HS-5 (cell line): Measurements from ENCODE around the gene NPY2R.

Experiments
- DNase-seq: peaks from one replicate; pipeline ENCODE4 v3.0.0-alpha.2; 2012; ENCODE audit warnings: low read depth

NPY2R gene

GRCh38 chr4:155208258-155209054, at the start of gene NPY2R:
Gene NPY2R, plus strand, starts transcription at chr4:155208636. Its CDS starts 5,304 bp downstream, at chr4:155213940.
- DNase-seq = no peak

DNA sequence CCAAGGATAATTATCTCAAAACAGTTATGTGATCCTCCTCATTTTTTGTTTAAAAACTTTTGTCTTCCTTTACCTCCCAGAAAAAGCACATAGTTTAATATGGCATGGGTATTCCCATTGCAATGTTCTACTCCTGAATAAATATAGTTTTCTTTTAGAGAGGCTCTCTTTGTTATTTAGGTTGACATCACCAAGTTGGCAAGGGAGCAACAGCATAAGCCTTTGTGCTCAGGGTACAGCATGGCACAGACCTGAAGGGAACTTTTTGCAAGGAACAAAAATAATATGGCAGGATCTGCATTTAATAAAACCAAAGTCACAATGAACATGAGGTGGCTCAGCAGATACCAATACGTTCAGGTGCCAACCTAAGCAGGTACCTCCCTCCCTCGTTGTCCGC, 47.1 kb upstream of the NPY2R start:
- DNase-seq = no peak

- no peak for DNase-seq
These were observed 43.7 kb upstream of the NPY2R start for GRCh38 chr4:155164718-155165117.

GRCh38 chr4:155170569-155170968, 37.9 kb upstream of the NPY2R start:
- no peak for DNase-seq

GRCh38 chr4:155173371-155173770, 35.1 kb upstream of the NPY2R start:
- DNase-seq = no peak

- DNase-seq = no peak
These were observed 33.8 kb upstream of the NPY2R start for GRCh38 chr4:155174668-155175067.

GRCh38 chr4:155179216-155179615, 29.2 kb upstream of the NPY2R start:
- no peak for DNase-seq

GRCh38 chr4:155186972-155187371, 21.5 kb upstream of the NPY2R start:
- no peak for DNase-seq

DNA sequence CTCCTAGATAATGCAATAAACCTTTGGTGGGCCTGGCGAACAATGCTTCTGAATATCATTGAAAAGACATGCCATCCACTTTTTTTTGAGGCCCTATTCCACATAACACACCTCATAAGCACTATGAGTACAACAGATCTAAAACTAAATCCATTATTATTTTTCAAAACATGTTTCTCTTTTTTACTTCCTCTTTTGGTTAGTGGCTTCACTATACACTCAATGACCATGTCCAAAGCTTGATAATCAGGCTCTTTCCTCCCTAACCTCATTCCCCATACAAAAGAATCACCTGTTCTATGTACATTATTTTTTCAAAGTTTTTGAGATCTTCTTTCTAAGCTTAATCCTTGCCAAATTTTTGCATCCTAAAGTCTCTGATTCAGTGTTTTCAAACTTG, 20.4 kb upstream of the NPY2R start:
- DNase-seq = no peak

DNA sequence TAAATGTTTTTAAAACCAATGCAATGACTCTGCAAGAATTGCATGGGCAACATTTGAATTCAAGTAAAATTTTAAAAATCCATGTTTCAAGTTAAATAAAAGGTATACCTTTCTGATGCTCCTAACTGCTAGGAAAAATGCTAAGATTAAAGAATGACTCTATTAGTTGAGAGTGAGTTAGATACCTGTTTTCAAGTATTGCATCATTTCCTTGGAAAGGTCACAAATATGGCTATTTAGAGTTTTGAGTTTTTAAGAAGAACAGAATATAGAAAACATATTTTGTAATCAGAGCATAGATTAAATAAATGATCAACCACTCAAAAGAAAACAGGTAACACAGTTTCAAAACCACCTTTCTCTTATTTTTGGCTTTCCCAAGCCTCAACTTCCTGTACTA, 18.3 kb upstream of the NPY2R start:
- no peak for DNase-seq

GRCh38 chr4:155197757-155198156, 10.7 kb upstream of the NPY2R start:
- DNase-seq = no peak

DNA sequence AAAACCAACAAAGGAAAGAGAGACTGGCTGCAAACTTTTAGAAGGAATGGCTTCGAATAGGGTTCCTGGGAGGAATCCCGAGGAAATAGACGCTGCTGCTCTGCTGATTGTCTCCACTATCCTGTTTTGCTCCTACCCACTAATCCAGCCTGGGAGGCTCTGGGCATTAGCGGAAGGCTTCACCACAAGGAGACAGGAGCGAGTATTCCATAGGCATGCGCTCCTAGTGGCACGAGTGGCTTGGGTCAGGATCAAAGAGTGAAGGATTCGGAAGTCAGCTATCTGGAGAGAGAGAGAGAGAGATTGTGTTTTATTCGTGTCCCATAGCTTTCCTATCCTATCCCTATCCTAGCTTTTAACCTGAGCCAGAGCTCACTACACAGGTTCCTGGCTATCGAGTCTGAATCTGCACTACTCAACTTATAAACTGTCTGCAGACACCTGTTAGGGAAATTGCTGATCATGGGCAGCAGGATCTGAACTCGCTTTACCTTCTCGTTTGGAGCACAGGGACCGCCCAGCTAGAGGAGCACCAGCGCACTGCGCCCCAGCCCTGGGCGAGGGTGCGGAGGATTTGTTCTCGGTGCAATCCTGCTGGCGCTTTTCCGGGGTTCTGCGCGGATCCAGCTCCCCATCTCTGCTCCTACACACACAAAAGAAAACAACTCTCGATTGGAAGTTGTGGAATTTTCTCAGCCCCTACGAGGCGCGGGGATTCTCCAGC, 740 bp upstream of the NPY2R start:
- no peak for DNase-seq

- DNase-seq = no peak
These were observed 11.6 kb downstream of the NPY2R start for GRCh38 chr4:155220025-155220424.

DNA sequence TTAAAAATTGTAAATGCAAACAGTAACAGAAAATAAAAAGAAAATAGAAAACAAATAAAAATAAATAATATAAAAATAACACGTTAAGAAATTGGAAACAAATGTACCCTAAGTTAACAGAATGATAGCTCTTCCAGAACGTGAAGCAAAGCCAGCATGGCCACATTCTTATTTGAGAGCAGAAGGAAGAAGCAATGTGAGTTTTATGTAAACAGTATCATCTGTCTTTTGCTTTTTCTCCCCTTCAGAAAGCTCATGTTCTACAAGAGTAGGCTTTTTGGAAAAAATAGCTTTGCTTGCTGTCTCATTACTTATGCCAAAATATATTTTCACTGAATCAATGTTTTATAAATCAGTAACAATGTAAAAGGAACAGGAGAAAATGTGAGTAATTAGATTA, 18.7 kb downstream of the NPY2R start:
- no peak for DNase-seq

DNA sequence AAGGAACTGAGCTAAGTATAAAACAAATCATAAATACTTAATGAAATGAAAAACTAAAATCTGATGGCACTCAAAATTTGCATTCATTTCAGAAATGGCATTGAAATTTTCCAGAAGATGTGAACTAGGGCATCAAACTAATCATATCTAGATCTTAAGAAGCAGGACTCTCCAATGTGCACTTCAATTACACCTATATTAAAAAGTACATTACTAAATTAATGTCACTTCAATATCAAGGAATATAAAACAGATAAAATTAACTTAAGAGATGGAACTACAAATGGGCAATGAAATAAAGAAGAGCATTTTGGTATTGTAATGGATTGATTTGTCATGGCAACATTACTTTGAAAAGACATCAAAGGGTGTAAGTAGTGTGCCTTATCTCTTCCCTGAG, 20.3 kb downstream of the NPY2R start:
- no peak for DNase-seq

DNA sequence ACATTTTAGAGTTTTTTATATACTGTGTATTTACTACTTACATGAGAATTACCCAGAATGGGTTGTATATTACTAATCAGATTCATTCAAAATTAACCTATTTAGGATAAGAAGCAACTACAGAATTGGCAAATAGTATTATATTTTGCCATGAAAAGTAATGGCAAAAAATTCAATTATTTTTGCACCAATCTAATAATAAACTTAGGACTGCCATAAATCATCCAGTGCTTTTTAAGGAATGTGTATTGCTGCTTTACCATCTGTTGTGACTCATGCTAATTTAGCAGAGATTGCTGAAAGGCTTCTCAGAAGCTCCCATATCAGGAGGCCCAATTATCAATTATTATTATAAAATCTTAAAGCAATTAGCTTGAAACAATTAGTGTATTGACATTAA, 24.0 kb downstream of the NPY2R start:
- DNase-seq = no peak

DNA sequence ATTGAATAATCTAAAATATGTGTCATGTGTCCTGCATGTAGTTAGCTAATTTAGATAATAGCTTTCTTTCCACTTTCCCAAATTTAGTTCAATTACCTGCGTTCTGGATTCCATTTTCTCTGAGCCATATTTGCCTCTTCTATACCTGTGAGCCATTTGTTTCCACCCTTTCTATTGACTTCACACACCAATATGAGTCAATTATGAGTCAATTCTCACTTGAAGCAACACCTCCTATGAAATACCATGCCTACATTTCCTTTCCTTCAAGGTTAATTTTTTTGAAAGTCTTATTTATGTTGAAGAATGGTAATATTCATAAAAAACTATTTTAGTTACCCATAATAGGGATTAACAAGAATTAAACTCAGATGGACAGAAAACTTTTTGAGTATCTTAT, 25.8 kb downstream of the NPY2R start:
- no peak for DNase-seq

- DNase-seq = no peak
These were observed 29.1 kb downstream of the NPY2R start for GRCh38 chr4:155237567-155237966.

GRCh38 chr4:155241225-155241624, 32.8 kb downstream of the NPY2R start:
- DNase-seq = no peak

DNA sequence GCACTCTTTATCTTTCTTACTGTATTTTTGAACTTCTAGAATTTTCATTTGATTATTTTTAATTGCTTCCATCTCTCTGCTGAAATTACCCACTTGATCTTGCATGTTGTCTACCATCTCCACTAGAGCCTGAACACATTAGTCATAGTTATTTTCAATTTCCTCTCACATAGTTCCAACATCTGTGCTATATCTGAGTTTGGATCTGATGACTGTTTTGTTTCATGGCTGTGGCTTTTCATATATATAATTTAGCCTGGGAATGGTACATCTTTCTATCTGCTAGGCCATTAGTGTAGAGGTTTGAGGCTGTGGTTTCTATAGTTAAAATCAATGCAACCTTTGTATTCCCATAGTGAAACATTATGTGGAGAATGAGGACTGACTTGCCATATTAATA, 33.2 kb downstream of the NPY2R start:
- no peak for DNase-seq

- DNase-seq = no peak
These were observed 36.7 kb downstream of the NPY2R start for GRCh38 chr4:155245105-155245504.

DNA sequence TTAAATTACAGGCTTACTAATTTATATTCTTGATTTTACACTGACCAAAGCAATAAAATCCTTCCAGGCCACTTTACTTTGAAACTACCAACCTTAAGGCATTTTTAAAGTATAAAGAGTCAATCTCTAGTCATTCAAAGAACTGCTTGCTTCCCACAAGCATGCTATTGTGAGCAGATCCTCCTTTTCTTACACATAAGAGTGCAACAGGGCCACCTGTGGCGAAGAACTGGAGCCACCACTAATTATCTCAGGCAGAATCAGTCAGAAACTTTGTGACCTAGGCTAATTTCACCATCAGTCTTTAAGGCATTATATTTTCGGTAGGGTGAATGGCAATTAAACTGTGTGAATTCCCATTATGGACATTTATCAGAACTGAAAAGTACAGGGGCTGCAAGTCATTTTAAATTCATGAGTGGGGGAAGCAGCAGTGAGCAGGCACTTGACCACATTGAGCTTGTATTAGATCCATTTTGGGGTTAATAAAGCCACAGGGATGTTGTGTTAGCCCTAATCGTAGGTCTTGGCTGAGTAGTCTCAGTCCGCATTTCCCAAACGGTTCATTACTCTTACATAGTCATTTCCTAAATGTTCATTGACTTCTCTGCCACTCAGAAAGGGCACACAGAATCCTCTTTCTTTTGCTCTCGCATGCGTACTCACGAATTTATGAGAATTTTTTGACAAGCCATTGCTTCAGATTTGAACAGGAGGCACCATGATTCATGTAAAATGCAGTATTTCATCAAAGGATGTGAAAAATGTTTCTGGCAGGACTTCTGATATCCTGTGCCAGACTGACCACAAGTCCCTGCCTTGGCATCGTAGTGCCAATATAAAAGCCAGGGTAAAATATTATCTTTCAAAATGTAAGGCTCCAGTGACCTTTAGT, 39.8 kb downstream of the NPY2R start:
- no peak for DNase-seq
